NCI-H1417 treated with DMSO at 0.1 percent for 48 hours (cell line): Measurements from ENCODE around the gene TMCO4.

Experiments
- DNase-seq: peaks from one replicate; lab custom pipeline; 2025; lab: John Stamatoyannopoulos, UW

Gene TMCO4

DNA sequence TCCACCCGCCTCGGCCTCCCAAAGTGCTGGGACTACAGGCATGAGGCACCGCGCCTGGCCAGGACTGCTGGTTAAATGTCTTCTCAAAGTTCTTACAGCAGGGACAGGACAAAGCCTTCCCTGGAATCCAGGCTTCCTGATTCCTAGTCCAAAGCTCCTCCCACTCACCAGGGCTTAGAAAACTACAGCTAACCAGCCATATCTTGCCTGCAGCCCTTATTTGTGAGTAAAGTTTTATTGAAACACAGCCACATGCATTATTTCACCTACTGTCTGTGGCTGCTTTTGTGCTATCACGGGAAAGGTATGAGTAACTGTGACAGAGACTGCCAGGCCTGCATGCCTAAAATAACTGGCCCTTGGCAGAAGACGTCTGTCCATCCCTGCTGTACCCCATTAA, 24.4 kb downstream of the TMCO4 start:
- no peak for DNase-seq

- no peak for DNase-seq
These were observed 25.4 kb downstream of the TMCO4 start for GRCh38 chr1:19774180-19774785.

- no peak for DNase-seq
These were observed 26.2 kb downstream of the TMCO4 start for GRCh38 chr1:19773485-19773884.

DNA sequence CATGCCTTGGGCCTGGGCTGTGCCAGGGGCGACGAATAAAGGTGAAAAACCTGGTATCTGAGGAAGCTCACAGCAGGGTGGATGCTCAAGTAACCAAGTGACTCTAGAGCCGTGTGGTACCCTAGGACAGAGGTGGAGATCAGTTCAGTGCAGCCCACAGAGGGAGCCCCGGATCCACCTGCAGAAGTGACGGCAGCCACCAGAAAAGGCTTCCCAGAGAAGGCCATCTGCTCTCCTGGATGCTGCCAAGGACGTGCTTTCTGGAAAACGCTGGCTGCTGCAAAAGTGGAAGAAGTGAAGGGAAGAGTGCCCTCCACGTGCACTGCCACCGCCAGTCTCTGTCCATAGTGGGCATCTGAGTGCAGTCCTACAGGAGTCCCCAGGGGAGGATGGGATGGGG, 27.7 kb downstream of the TMCO4 start:
- no peak for DNase-seq

DNA sequence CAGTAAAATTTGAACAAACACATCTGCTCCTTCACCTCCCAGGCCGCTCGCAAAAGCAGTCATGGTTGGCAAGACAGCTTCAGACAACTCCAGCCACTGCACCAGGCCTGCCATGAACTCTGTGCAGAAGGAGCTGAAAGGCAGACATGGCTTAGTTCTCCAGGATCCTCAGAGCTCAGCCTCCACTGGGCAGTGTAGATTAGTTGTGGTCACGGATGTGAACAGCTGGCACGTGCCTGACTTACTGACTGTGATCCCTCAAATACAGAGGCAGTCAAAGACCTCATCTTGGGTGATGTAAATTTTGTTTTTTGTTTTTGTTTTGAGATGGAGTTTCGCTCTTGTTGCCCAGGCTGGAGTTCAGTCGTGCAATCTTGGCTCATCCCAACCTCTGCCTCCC, 28.4 kb downstream of the TMCO4 start:
- DNase-seq, result no peak

DNA sequence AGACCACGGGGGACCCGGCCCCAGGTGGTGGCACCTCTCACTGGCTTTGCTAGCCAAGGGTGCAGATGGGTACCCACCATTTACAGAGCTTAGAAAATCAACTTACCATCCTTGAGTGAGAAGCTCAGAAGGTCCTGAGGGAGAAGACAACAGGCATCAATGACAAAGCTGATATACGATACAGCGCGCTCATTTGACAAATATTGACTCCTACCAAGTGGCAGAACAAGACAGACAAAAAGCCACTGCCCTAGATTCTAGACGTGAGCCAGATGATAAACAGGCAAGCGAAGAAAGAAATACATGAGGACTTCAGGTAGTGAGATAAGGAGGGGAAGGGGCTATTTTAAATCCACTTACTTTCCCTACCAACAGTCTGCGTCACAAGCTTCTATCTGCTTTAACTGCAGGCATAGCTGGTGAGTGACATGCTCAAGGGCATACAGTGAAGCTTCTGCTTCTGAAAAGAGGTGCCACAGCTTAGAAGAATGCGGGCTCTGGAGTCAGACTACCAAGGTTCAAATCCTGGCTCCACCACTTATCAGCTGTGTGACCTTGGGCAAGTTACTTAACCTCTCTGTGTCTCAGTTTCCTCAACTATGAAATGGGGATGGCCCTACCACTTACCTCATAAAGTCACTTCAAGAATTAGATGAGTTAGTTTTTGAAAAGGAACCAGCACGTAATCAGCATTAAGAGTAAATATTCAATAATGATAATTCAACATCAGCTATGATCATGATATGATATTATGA, 29.1 kb downstream of the TMCO4 start:
- no peak for DNase-seq

GRCh38 chr1:19769211-19769932, 30.3 kb downstream of the TMCO4 start:
- DNase-seq, result no peak

- no peak for DNase-seq
These were observed 31.1 kb downstream of the TMCO4 start for GRCh38 chr1:19768353-19769210.

DNA sequence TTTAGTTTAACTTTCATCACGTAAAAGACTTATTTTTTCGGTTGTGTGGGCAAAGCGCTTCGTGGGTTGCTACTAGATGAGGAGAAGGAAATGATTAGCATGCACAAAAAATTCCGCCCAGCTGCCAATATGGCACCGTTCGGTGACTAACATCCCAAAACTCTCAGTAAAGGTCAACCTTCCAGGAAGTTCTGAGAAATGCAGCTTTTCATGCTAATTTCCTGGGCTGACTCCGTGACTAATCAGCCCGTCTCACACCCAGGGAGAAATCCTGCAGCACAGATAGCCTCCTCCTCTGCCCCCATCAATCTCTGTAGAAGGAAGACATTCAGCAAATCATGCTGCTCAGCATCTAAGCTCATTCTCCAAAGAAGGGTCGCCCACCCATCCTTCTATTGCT, 34.1 kb downstream of the TMCO4 start:
- DNase-seq, result no peak

DNA sequence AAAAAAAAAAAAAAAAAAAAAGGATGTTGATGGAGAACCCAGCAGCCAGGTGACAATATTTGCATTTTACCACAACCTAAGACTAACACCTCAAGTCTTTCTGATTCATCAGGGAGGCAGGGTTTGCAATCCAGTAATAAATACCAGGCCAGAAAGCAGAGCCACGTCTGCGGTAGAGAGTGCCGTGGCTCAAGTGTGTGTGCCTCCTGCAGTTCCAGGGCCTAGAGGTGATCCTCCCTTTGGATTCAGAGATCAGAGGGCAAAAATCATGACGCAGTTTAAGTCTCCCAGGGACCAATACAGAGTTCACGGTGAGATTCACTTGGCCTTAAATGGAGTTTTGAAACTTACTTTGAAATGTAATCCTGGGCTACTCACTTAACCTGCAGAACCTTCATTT, 34.9 kb downstream of the TMCO4 start:
- DNase-seq, result no peak

GRCh38 chr1:19762175-19762779, 37.4 kb downstream of the TMCO4 start:
- DNase-seq, result no peak

GRCh38 chr1:19759740-19760089, 40.0 kb downstream of the TMCO4 start:
- no peak for DNase-seq

DNA sequence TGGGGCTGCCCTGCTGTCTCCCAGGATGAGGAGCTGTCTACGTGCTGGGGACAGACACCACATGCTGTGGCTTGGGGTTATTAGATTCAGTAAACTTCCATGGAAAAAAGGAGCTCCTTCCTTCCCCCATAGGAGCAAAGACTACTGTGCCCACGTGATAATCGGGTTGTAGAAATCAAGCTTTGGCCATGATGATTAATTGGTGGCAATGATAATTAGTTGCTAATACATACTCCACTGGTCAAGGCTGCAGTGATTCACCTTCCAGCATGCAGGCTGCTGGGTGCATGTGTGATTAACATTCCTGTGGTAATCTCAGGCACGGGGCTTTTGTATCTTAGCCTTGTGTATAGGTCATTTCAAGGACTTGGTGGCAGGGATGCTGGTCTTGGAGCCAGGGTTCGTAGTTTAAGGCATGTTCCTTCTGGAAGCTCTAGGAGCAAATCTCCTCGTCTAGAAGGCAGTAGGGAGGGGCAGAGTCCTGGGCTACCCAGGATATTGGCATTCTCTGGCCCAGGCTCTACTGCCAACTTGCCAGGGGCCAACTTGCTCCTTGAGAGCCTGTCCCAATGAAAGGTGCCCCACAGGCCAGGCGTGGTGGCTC, 41.4 kb downstream of the TMCO4 start:
- no peak for DNase-seq

DNA sequence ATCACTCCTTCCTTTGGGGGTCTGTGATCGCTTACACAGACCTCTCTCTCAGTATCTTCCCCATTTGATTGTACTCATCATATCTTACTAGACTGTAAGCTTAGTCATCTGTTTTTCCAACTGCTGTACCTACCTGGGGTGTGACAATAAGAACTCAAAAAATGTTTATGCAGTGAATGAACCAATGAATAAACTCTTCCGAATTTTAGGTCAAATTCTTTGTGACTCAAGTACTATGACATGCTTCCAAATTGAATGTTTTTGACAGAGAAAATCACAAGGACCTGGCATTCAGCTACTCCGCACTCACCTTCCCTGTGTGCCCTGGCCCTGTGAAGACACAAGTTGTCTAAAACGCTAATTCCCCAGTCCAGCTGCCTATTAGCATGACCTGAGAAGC, 42.1 kb downstream of the TMCO4 start:
- no peak for DNase-seq

GRCh38 chr1:19756480-19756879, 43.2 kb downstream of the TMCO4 start:
- DNase-seq, result no peak

DNA sequence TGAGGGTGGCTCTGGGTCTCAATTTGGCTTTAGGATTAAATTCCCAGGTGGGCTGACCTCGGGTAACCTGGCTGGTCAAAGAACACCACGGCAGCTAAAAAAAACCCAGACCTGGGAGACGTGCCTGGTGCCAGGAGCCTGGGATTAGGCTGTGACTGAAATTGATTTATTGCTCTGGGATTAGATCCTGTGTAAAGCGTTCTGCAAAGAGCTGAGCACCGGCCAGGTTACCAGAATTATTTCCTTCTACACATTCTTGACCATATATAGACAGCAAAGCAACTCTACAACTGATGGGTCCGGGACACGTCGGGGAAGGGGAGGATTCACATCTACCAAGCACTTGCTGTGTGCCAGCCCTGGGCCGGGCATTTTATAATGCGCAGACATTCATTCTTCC, 45.2 kb downstream of the TMCO4 start:
- DNase-seq, result no peak

- DNase-seq, result no peak
These were observed 47.5 kb downstream of the TMCO4 start for GRCh38 chr1:19752083-19752696.

GRCh38 chr1:19750882-19751276, 48.8 kb downstream of the TMCO4 start:
- no peak for DNase-seq

- no peak for DNase-seq
These were observed 49.4 kb downstream of the TMCO4 start for GRCh38 chr1:19750101-19750881.

DNA sequence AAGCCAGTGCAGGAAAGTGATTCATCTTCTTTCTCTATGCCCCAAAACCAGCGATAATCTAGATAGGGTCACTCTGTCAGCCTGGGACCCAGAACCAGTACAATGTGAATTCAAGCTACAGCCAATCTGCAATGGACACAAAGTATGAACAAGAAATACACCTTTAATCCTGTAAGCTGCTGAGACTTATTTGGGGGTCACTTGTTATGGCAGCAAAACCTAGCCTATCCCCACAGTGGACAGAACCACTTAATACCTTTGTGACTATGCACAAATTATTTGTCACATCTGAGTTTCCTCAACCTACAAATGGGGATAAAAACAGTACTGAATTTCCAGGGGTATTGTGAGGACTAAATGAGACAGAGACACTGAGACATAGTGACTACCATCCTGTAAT, 50.0 kb downstream of the TMCO4 start:
- no peak for DNase-seq
